Activated CD8-positive, alpha-beta memory T cell treated with anti-CD3 and anti-CD28 coated beads, Interleukin-2, amount 10 ng/mL, durations not matched to agents 7 days and 5 days (primary cell): ENCODE data around the gene TBXAS1. TPM values are rescaled to one million over a fixed set of nuclear protein-coding genes. Genes with fewer than 3 reads are reported as not detected.
A peak's percentile ranks its signal among the peaks of the same experiment; 100 is the strongest.

Experiments used
- ATAC-seq: fragments of 150-1000 bp; cut with Tn5 transposase; one replicate; pipeline ENCODE4 v1.10.0; 2021; ENCODE audit warnings: moderate library complexity
- CTCF ChIA-PET: fragments of 350-600 bp; sonication (Branson Sonifier 250); formaldehyde crosslinking; loops from one replicate; lab custom pipeline; 2021; ENCODE audit warnings: antibody characterized with exemption; lab: Charles Lee
- DNase-seq: peaks from one replicate; pipeline ENCODE4 v3.0.0-alpha.2; 2020
- H3K27ac Mint-ChIP-seq: one replicate; pipeline ENCODE4 v1.8.0; 2021; ENCODE audit warnings: mild to moderate bottlenecking, mixed read lengths
- H3K27me3 Mint-ChIP-seq: one replicate; pipeline ENCODE4 v1.8.0; 2021; ENCODE audit warnings: mixed read lengths
- H3K36me3 Mint-ChIP-seq: one replicate; pipeline ENCODE4 v1.8.0; 2021; ENCODE audit warnings: mild to moderate bottlenecking, mixed read lengths
- H3K4me1 Mint-ChIP-seq: one replicate; pipeline ENCODE4 v1.8.0; 2021; ENCODE audit warnings: mixed read lengths
- H3K4me3 Mint-ChIP-seq: one replicate; pipeline ENCODE4 v1.8.0; 2021; ENCODE audit warnings: mild to moderate bottlenecking, moderate library complexity, mixed read lengths
- H3K9me3 Mint-ChIP-seq: one replicate; pipeline ENCODE4 v1.8.0; 2022; ENCODE audit warnings: low read depth, mixed read lengths
- total RNA-seq, 2 experiments: library from RNA; stranded (reverse); gene quantifications; one replicate each; pipeline ENCODE4 v1.2.3, GENCODE V29; 2021

The TBXAS1 gene
- total RNA-seq, 2 experiments from 2014 or later, result 1.7 to 3.9 TPM

- H3K4me1 Mint-ChIP-seq, result peaks cover 5% of the 10 kb centered on the region
- no peak overlapping the region for H3K4me3 Mint-ChIP-seq
- peaks cover 11% of the 10 kb centered on the region for H3K27me3 Mint-ChIP-seq
- no peak overlapping the region for H3K27ac Mint-ChIP-seq
- CTCF ChIA-PET, result no interaction called here
- DNase-seq (no peak), ATAC-seq (no peak)
- no peaks in the 10 kb centered on the region for H3K36me3 Mint-ChIP-seq
- no peaks in the 10 kb centered on the region for H3K9me3 Mint-ChIP-seq
Observed at GRCh38 chr7:139870380-139870779, 41.3 kb downstream of the TBXAS1 start.

DNA sequence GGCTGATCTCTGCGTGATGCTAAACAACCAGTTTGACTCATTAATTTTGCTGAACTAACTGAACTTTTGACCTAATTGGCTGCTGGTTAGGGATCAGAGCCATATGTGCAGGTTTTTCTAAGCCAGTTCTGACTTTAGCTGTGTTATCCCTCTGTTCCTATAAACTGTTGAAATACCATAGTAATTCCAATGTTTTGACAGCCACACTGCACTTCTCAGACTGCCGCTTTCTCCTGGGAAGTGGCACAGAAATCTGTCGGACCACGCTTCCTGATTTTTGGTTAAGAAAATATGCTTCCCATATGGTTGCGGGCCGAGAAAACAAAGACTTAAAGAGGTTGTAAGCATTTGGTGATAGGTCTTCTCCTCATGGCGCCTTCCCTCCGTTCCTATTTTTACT, 42.3 kb downstream of the TBXAS1 start:
- ATAC-seq, result no peak
- Mint-ChIP-seq H3K4me1 (peaks cover 7% of the 10 kb centered on the region), H3K36me3 (no peaks in the 10 kb centered on the region), H3K27ac (no peak overlapping the region), H3K27me3 (peaks cover 11% of the 10 kb centered on the region), H3K4me3 (no peak overlapping the region), H3K9me3 (no peaks in the 10 kb centered on the region)
- CTCF ChIA-PET, result interaction anchor here (0.8 to 1.1 kb wide), 2 partner anchors 10 to 30 kb away, joined by 3 read pairs; no protein-coding TSS in a partner anchor
- DNase-seq, result no peak

- H3K9me3 Mint-ChIP-seq, result no peaks in the 10 kb centered on the region
- H3K27me3 Mint-ChIP-seq, result peaks cover 10% of the 10 kb centered on the region
- CTCF ChIA-PET, result interaction anchor here (0.8 to 1.1 kb wide), 2 partner anchors 10 to 29 kb away, joined by 3 read pairs; no protein-coding TSS in a partner anchor
- no peak overlapping the region for H3K4me3 Mint-ChIP-seq
- H3K27ac Mint-ChIP-seq, result no peak overlapping the region
- H3K4me1 Mint-ChIP-seq, result peaks cover 7% of the 10 kb centered on the region
- H3K36me3 Mint-ChIP-seq, result no peaks in the 10 kb centered on the region
- ATAC-seq (no peak), DNase-seq (peak; percentile 7)
Observed at GRCh38 chr7:139871820-139872219, 42.8 kb downstream of the TBXAS1 start.

GRCh38 chr7:139873593-139874301, 44.7 kb downstream of the TBXAS1 start:
- H3K27ac Mint-ChIP-seq, result no peak overlapping the region
- DNase-seq (peak; percentile 9), ATAC-seq (no peak)
- CTCF ChIA-PET, result no interaction called here
- H3K4me1 Mint-ChIP-seq, result peaks cover 9% of the 10 kb centered on the region
- no peak overlapping the region for H3K4me3 Mint-ChIP-seq
- H3K27me3 Mint-ChIP-seq, result peaks cover 6% of the 10 kb centered on the region
- no peaks in the 10 kb centered on the region for H3K9me3 Mint-ChIP-seq
- no peaks in the 10 kb centered on the region for H3K36me3 Mint-ChIP-seq

DNA sequence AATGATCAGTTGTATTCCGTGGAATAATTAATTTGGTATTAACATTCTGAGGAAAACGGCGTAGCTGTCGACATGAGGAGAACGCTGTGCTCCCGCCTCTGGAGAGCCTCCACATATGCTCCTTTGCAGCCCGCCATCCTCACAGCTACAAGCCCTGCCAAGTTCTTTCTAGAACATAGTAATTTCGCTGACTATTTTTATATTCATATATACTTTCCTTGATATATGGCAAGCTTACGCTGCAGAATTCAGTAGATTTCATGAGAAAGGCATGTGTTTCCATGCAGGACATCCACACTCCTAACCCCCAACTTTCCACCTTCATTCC, 45.2 kb downstream of the TBXAS1 start:
- no peak overlapping the region for H3K4me3 Mint-ChIP-seq
- no peak for DNase-seq
- peaks cover 9% of the 10 kb centered on the region for H3K4me1 Mint-ChIP-seq
- no peak overlapping the region for H3K27ac Mint-ChIP-seq
- peaks cover 6% of the 10 kb centered on the region for H3K27me3 Mint-ChIP-seq
- no peak for ATAC-seq
- no peaks in the 10 kb centered on the region for H3K36me3 Mint-ChIP-seq
- no peaks in the 10 kb centered on the region for H3K9me3 Mint-ChIP-seq
- CTCF ChIA-PET, result no interaction called here

DNA sequence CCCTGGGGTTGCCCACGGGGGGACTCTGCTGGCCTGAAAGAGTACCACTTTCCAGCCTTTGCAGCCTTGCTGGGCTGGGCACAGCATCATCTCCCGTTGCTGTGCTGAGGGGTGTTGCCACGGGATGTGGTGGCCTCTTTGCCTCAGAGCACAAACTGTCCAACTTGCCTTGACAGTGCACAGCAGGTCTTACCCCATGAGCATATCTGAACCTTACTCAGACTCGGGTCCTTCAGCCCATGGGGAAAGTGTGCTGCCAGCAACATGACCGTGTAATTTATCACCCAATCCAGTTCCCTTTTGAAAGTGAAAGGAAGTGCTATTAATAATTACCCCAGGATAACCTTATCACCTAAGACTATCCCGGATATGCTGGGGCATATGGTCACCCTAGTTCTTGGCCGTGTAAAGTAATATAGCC, 46.8 kb downstream of the TBXAS1 start:
- Mint-ChIP-seq H3K27me3 (peaks cover 4% of the 10 kb centered on the region), H3K4me1 (peaks cover 4% of the 10 kb centered on the region), H3K4me3 (no peak overlapping the region), H3K36me3 (peaks cover 2% of the 10 kb centered on the region), H3K27ac (no peak overlapping the region), H3K9me3 (no peaks in the 10 kb centered on the region)
- DNase-seq (peak; percentile 40), ATAC-seq (no peak)
- CTCF ChIA-PET, result no interaction called here

- Mint-ChIP-seq H3K27ac (no peak overlapping the region), H3K4me1 (peaks cover 4% of the 10 kb centered on the region)
Observed at GRCh38 chr7:139876622-139877283, 47.7 kb downstream of the TBXAS1 start.

DNA sequence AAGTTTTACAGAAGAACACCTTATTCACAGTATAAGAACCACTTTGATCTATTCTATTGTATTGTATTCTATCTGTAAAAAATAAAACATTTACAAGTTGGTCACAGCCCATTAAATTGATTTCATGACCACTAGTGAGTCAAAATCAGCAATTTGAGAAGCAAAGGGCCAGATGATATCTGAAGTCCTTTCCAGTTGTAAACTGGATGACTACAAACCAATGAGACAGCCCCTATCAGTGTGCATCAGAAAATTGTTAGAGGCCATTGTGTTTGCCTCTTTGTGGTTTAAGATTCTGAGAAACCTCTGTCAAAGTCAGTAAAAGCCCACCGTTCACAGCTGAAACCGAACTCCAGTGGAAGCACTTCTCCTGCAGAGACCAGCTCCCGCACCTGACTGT, 54.8 kb downstream of the TBXAS1 start:
- H3K27ac Mint-ChIP-seq, result no peak overlapping the region
- ATAC-seq (no peak), DNase-seq (no peak)
- H3K4me1 Mint-ChIP-seq, result peaks cover 12% of the 10 kb centered on the region
- H3K4me3 Mint-ChIP-seq, result no peak overlapping the region
- peaks cover 3% of the 10 kb centered on the region for H3K36me3 Mint-ChIP-seq
- H3K9me3 Mint-ChIP-seq, result no peaks in the 10 kb centered on the region
- CTCF ChIA-PET, result interaction anchor here (1.6 kb wide), 1 partner anchor 282 kb away, joined by 4 read pairs; no protein-coding TSS in a partner anchor
- H3K27me3 Mint-ChIP-seq, result peaks cover 18% of the 10 kb centered on the region

More at GRCh38 chr7:139876622-139877283, 47.7 kb downstream of the TBXAS1 start:
- DNase-seq (peak; percentile 19), ATAC-seq (no peak)
- Mint-ChIP-seq H3K36me3 (peaks cover 2% of the 10 kb centered on the region), H3K9me3 (no peaks in the 10 kb centered on the region), H3K27me3 (peaks cover 5% of the 10 kb centered on the region), H3K4me3 (no peak overlapping the region)
- CTCF ChIA-PET, result no interaction called here

DNA sequence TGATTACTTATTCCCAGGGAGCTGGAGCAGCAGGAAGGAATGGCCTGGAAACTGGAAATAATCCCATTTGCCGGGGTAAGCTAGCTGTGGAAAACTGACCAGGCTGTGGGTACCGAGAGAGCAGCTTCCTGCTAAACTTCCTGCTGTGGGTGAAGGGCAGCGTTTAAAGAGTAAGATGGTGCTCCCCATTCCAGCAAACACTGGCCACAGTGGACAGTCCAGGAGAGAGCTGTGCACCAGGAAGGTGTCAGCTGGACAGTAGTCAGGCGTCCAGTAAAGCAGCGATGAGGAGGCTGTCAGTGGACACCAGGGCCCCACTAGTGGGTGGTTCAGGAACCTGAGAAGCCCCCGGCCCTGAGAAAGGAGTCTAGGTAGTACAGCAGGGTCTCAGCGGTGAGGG, 55.4 kb downstream of the TBXAS1 start:
- DNase-seq (no peak), ATAC-seq (no peak)
- Mint-ChIP-seq H3K27me3 (peaks cover 18% of the 10 kb centered on the region), H3K27ac (no peak overlapping the region), H3K36me3 (peaks cover 3% of the 10 kb centered on the region), H3K4me3 (no peak overlapping the region), H3K4me1 (peaks cover 12% of the 10 kb centered on the region), H3K9me3 (no peaks in the 10 kb centered on the region)
- CTCF ChIA-PET, result interaction anchor here (1.6 kb wide), 1 partner anchor 282 kb away, joined by 4 read pairs; no protein-coding TSS in a partner anchor

GRCh38 chr7:139885511-139885910, 56.4 kb downstream of the TBXAS1 start:
- Mint-ChIP-seq H3K9me3 (no peaks in the 10 kb centered on the region), H3K4me3 (no peak overlapping the region), H3K27ac (no peak overlapping the region), H3K27me3 (peaks cover 18% of the 10 kb centered on the region), H3K36me3 (peaks cover 1% of the 10 kb centered on the region), H3K4me1 (peaks cover 12% of the 10 kb centered on the region)
- CTCF ChIA-PET, result no interaction called here
- DNase-seq, result no peak
- no peak for ATAC-seq

GRCh38 chr7:139886206-139886605, 57.1 kb downstream of the TBXAS1 start:
- H3K27me3 Mint-ChIP-seq, result peaks cover 20% of the 10 kb centered on the region
- H3K4me1 Mint-ChIP-seq, result peaks cover 12% of the 10 kb centered on the region
- ATAC-seq, result peak; percentile 39
- CTCF ChIA-PET, result interaction anchor here (0.7 kb wide), 1 partner anchor 25 kb away, joined by 3 read pairs; no protein-coding TSS in a partner anchor
- no peaks in the 10 kb centered on the region for H3K9me3 Mint-ChIP-seq
- no peak for DNase-seq
- H3K4me3 Mint-ChIP-seq, result no peak overlapping the region
- H3K36me3 Mint-ChIP-seq, result peaks cover 1% of the 10 kb centered on the region
- H3K27ac Mint-ChIP-seq, result no peak overlapping the region

DNA sequence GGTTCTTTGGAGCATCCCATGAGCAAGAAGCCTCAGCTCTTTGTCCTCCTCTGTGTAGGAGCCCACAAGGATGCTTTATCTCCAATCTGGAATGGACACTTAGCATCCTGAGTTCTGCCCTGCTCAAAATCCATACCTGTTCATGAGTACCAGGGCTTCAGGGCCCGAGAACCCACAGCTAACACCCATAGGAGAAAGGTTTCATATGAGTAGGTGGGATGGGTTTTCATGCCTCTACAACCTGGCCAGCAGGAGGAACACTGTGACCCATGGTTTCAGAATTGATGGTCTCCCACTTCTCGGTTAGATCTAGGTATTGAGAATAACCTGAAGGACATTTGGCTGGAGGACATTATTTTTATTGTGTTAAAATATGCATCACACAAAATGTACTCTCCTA, 57.8 kb downstream of the TBXAS1 start:
- DNase-seq, result no peak
- ATAC-seq, result no peak
- no peaks in the 10 kb centered on the region for H3K9me3 Mint-ChIP-seq
- peaks cover 12% of the 10 kb centered on the region for H3K4me1 Mint-ChIP-seq
- H3K27ac Mint-ChIP-seq, result no peak overlapping the region
- H3K27me3 Mint-ChIP-seq, result peaks cover 21% of the 10 kb centered on the region
- CTCF ChIA-PET, result interaction anchor here (0.7 kb wide), 1 partner anchor 24 kb away, joined by 3 read pairs; no protein-coding TSS in a partner anchor
- no peak overlapping the region for H3K4me3 Mint-ChIP-seq
- peaks cover 1% of the 10 kb centered on the region for H3K36me3 Mint-ChIP-seq

DNA sequence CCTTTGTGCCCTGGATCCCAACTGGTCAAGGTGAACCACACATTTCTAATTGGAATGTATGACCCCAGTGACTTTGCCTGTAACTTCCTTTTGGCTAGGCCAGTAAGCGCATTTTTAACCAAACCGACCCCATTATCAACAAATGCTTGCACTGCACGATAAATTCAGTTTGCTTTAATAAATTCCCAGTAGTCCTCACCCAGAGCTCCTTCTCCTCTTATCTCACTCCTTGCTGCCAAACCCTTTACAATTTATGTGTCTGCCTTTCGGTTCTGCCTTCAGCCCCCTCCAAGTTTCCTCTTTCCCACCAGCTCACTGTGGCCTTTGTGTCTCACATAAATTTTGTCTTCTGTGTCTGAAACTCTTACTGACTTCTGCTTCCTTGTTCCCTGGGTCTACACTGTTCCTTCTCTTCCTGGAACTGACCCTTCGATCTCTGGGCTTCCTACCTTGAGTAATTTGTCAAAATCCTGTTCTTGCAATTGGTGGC, 59.0 kb downstream of the TBXAS1 start:
- Mint-ChIP-seq H3K4me1 (peaks cover 12% of the 10 kb centered on the region), H3K4me3 (no peak overlapping the region), H3K36me3 (peaks cover 1% of the 10 kb centered on the region), H3K9me3 (no peaks in the 10 kb centered on the region), H3K27me3 (peaks cover 21% of the 10 kb centered on the region), H3K27ac (no peak overlapping the region)
- CTCF ChIA-PET, result interaction anchor here (1.1 to 1.2 kb wide), 2 partner anchors 77 to 242 kb away, joined by 3 to 4 read pairs; no protein-coding TSS in a partner anchor
- DNase-seq, result no peak
- ATAC-seq, result no peak
